CD4-positive, alpha-beta T cell treated with Interleukin-1 beta for 1 hour (primary cell): Measurements from ENCODE around the gene URI1.

ENCODE experiments used
- DNase-seq, 2 donors: peaks; one replicate each; pipeline ENCODE4 v3.0.0-alpha.2; 2020 to 2022

URI1 gene

GRCh38 chr19:29971648-29972047, 29.6 kb downstream of the URI1 start:
- no peak for DNase-seq

- DNase-seq: no peak
These were observed 32.7 kb downstream of the URI1 start for GRCh38 chr19:29974701-29975100.

DNA sequence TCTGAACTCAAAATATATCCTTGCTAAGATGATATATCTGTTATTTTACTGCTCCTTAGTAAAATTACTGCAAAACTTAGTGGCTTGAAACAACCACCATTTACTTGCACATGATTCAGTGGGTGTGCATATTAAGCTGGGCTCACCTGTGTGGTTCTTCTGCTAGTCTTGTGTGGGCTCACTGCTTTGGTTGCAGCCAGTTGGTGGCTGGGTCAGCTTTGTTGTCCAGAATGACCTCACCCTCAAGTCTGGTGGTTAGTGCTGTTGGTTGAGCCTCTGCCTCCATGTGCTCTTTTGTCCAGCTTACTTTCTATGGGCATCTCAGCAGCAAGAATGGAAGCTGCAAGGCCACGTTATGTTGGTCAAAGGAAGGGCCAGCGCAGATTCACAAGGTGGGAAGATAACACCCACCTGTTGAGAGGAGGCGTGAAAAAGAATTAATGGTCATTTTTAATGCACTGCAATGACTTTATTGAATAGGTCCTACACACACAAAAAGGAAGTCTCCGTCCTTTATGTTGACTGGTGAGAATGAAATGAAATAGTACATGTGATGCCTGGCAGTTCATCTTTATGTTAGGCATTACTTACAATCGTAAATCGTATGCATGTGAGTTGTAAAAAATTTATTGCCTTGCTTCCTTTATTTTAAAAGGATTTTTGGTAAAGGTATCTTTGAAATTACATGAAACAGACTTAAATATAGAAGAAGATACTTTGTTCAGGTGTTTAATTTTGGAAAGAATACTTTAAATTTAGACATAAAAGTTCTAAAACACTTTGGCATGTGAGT, 34.3 kb downstream of the URI1 start:
- DNase-seq: no peak

DNA sequence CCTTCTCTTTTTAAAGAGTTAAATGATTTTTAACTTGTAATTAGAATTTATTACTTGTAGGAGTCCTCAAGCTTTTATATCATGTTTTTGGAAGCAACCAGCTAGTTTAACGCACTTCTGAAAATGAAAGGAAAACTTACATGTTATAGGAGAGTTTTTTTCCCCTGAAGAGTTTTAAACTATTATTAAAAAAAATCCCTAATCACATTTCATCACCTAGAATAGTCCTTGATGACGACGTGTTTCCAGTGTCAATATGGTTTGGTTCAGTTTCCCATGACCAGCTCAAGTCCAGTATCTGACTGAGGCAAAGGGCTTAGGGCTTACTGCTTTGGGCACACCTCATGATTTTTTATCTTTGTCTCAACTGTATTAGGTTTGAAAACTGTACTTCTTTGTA, 36.0 kb downstream of the URI1 start:
- DNase-seq: no peak

- no peak for DNase-seq
These were observed 41.5 kb downstream of the URI1 start for GRCh38 chr19:29983568-29983967.

- DNase-seq: no peak
These were observed 43.2 kb downstream of the URI1 start for GRCh38 chr19:29985196-29985595.

GRCh38 chr19:29988351-29988750, 46.3 kb downstream of the URI1 start:
- DNase-seq: no peak

GRCh38 chr19:29992233-29992867, 50.3 kb downstream of the URI1 start:
- DNase-seq: no peak

DNA sequence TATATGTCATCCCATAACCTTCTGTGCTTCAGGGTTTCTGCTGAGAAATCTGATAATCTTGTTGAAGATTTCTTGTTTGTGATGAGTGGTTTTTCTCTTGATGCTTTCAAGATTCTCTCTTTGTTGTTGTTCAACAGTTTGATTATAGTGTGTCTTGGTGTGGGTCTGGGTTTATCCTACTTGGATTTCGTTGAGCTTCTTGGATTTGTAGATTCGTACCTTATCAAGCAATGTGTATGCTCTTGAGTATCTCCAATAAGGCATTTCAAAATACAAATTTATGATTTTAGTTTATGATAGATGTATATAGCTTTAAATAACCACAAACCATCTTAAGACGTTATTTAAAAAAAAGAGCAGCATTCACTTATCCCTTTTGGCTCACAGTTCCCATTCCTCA, 57.5 kb downstream of the URI1 start:
- no peak for DNase-seq

- DNase-seq: no peak
These were observed 58.8 kb downstream of the URI1 start for GRCh38 chr19:30000862-30001261.

DNA sequence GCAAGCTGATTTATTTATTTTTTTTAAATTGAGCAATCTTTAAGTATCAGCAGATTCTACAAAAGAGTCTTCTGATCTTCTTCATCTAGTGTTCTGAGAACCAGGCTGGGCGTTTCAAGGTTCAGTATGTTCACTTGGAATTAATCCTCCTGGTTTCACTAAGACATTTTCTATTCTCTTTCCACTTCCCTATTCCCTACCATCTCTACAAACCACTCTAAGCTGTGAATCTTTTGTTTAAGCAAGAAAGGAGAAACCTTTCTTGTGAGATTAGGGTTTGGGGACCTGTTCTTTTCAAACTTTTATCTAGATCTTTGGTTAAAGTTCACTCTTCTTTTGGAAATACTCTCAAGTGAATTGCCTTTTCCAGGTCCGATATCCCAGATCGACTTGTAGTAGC, 59.3 kb downstream of the URI1 start:
- DNase-seq: no peak

DNA sequence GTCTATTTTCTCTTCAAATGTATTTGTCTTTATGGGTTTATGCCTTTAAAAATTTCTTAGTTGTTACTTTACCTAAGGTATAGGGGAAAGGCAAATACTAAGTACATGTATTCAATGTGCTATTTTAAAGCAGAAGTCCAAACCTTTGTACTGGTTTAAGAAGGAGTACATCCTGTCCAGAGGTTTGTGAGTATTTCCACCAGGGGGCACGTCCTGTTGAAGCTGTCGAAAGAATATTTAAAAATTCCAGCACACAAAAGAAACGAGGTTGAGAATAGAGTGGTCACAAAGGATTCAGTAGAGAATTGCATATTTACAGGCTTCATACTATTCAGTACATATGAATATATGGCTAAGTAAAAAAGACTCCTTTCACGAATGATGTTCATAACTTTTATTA, 59.8 kb downstream of the URI1 start:
- no peak for DNase-seq

DNA sequence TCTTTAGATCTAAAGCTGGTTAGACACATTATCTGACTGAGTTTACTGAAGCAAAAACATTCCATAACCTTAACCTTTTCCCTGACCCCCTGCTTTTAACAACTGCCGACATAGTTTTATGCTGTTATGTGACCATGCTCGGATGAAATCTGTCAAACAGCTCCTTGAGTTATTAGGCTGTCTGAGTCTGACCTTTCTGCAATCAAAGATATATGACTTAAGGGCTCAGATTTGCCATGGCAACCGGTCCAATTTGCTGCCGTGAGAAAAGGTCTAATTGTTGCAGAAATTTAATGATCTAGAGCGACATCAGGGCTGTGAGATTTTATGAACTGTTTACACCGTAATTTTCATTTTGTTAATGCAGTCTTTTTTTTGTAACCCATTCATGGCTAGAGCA, 61.8 kb downstream of the URI1 start:
- DNase-seq: no peak

- no peak for DNase-seq
These were observed 62.4 kb downstream of the URI1 start for GRCh38 chr19:30004403-30004802.

- DNase-seq: peak in 1 of 2 donors; percentile 16
These were observed 64.2 kb downstream of the URI1 start for GRCh38 chr19:30006207-30006606.

DNA sequence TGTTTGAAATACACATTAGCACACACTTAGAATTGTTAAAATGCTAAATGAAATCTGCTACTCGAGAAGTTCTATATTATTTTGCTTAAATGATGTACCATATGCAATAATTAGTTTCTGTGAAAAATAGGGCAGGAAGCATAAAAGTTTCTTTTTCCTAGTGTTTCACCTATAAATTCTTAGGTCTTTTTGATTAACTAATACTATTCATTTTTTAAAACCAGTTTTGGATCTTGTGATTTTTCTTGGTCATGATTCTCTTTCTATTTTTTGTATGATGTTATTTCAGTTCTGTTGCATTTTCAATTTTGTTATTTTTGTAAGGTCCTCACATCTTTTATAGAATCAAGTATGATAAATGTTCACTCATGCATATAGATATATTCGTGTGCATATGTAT, 66.1 kb downstream of the URI1 start:
- DNase-seq: no peak

DNA sequence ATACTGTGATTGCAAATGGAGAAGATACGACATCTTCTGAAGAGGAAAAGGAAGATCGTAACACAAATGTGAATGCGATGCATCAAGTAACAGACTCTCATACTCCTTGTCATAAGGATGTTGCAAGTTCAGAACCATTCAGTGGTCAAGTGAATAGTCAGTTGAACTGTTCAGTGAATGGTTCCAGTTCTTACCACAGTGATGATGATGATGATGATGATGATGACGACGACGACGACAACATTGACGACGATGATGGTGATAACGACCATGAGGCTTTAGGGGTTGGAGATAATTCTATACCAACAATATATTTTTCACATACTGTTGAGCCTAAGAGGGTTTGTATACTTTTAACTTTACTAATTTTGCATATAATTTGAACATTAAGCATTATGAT, 67.0 kb downstream of the URI1 start:
- no peak for DNase-seq

GRCh38 chr19:30011051-30011578, 69.1 kb downstream of the URI1 start:
- no peak for DNase-seq

- no peak for DNase-seq
These were observed 72.7 kb downstream of the URI1 start for GRCh38 chr19:30014770-30015169.

DNA sequence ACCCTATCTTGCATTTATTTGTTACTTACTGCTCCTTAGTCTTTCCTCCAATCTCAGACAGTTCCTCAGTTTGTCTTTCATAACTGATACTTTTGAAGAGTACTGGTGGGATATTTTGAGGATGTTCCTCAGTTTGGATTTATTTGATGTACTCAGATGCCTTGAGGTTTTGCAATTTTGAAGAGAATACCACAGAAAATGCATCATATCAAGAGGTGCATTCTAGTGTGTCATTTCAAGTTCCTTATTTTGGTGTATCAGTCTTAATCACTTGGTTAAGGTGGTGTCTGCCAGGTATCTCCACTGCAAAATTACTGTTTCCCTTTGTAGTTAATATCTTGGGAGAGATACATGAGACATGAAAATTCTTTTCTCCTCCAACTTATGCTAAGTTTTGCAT, 75.1 kb downstream of the URI1 start:
- no peak for DNase-seq

- DNase-seq: no peak
These were observed 78.2 kb downstream of the URI1 start for GRCh38 chr19:30020189-30020588.

DNA sequence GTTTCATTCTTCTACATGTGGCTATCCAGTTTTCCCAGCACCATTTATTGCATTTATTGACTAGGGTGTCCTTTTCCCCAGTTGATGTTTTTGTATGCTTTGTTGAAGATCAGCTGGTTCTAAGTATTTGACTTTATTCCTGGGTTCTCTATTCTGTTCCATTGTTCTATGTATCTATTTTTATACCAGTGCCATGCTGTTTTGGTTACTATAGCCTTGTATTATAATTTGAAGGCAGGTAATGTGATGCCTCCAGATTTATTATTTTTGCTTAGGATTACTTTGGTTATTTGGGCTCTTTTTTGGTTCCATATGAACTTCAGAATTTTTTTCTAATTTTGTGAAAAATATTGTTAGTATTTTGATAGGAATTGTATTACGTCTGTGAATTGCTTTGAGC, 80.6 kb downstream of the URI1 start:
- no peak for DNase-seq

DNA sequence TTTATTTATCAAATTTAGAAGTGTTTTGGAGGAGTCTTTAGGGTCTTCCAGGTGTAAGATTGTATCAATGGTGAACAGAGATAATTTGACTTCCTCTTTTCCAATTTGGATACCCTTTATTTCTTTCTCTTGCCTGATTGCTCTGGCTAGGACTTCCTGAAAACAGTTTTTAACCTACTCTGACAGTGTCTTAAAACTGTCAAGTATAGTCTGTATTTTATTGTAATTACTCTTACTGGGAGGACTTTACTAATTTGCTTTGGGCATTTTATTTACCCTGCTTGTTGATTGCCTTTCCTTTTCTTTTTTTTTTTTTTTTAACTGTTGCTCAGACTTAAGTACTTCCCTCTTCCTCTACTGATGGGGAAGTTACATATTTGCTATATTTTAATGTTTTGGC, 81.3 kb downstream of the URI1 start:
- no peak for DNase-seq

DNA sequence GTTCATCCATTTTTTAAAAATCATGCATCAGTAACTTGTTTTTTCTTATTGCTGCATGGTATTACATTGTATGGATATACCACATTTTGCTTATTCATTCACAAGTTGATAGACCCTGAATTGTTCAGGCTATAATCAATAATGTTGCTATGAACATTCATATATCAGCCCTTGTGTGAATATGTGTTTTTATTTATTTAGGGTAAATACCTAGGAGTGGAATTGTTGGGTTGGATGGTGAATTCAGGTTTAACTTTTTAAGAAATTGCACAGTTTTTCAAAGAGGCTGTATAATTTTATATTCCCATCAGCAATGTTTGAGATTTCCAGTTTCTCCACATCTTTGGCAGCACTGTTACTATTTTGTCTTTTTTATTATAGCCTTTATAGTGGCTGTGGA, 82.1 kb downstream of the URI1 start:
- no peak for DNase-seq

DNA sequence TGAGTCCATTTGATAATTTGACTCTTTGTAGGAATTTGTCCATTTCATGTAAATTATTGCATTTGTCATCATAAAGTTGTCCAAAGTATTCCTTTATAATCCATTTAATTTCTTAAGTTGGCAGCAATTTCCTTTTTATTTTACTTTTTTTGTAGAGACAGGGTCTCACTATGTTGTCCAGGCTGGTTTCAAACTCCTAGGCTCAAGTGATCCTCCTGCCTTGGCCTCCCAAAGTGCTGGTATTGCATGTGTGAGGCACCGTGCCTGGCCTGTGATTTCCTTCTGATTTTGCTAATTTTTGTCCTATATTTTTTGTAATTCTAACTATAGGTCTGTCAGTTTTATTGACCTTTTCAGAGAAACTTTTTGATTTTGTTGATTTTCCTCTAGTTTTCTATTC, 84.9 kb downstream of the URI1 start:
- DNase-seq: no peak
